ENCODE data around the gene PLA2G4A.

- TF ChIP-seq GATA2 (IDR thresholded peaks at IDR 0.05; ENCODE audit: low read depth, low read length) (no peak), GATA3 (IDR thresholded peaks at IDR 0.05; ENCODE audit: low read depth, low read length) (no peak)
Measured at GRCh38 chr1:186975220-186975619, 146.5 kb downstream of the PLA2G4A start.

Data from SH-SY5Y (cell line).